Adrenal gland (tissue), 12 donors: ENCODE measurements around the gene PLA2G2F. TPM values are rescaled to one million over a fixed set of nuclear protein-coding genes. Genes with fewer than 3 reads are reported as not detected.

Source experiments
- DNase-seq, 7 donors: peaks; one replicate each; pipeline ENCODE4 v3.0.0-alpha.2; 2019 to 2020
- H3K27ac ChIP-seq, 5 donors: fragments of 200-600 bp; sonication (generic) in 4 of 5; 1 replicate in 3 of 5; 2 replicates in 2 of 5; pipeline versions ENCODE4 v1.5.1 to v1.8.0; 2016 to 2020; ENCODE audit warnings: mild to moderate bottlenecking in 1 of 5
- H3K27me3 ChIP-seq: fragments of 200-600 bp; 2 replicates; pipeline ENCODE4 v1.8.0; 2021
- H3K36me3 ChIP-seq, 2 donors: fragments of 200-600 bp; replicated peaks in 1 of 2; 1 replicate in 1 of 2; 2 replicates in 1 of 2; pipeline versions ENCODE4 v1.5.1 to v1.8.0; 2018 to 2022
- H3K4me1 ChIP-seq, 2 donors: fragments of 200-600 bp; replicated peaks in 1 of 2; 1 replicate in 1 of 2; 2 replicates in 1 of 2; pipeline versions ENCODE4 v1.5.1 to v1.8.0; 2018 to 2021
- H3K4me3 ChIP-seq, 4 donors: fragments of 200-600 bp; sonication (generic) in 3 of 4; one replicate each; pipeline ENCODE4 v1.5.1; 2016 to 2018
- H3K9me3 ChIP-seq, 3 donors: fragments of 200-600 bp; sonication (generic) in 1 of 3; replicated peaks in 1 of 3; 1 replicate in 2 of 3; 2 replicates in 1 of 3; pipeline versions ENCODE4 v1.5.1 to v1.8.0; 2016 to 2021
- CTCF ChIP-seq, 6 experiments: fragments of 450-650 bp in 4 of 6; fragments of 200-600 bp in 2 of 6; sonication (generic) in 1 of 6; IDR thresholded peaks; 1 replicate in 5 of 6; 2 replicates in 1 of 6; pipeline versions ENCODE4 v1.5.1 to v1.8.0; 2016 to 2021; ENCODE audit warnings: antibody characterized with exemption in 6 of 6, mild to moderate bottlenecking in 2 of 6, moderate library complexity in 1 of 6
- POLR2A ChIP-seq, 2 donors: fragments of 450-650 bp; IDR thresholded peaks; one replicate each; pipeline ENCODE4 v1.6.1; 2017; ENCODE audit warnings: antibody characterized with exemption in 2 of 2, mild to moderate bottlenecking in 2 of 2, moderate library complexity in 1 of 2
- WGBS, 4 donors: extraction: QIAGEN DNeasy Blood & Tissue Kit in 2 of 4; methylation state at CpG; one replicate each; pipeline versions ENCODE4 v1.1.5 to v1.1.7; 2013 to 2017; 5-methylcytosine and 5-hydroxymethylcytosine counted together
- intact Hi-C, 2 donors: fragments of 100-400 bp; cut with DNase I; formaldehyde crosslinking; loops; one replicate each; pipeline versions ENCODE4 v1.14.1 to v1.15.0; 2022 to 2023
- polyA plus RNA-seq, 3 donors: library from polyadenylated mRNA; stranded (reverse); fragments of 200-250 nt in 2 of 3; fragments of 350-450 nt in 1 of 3; fragmentation: Illumina TruSeq in 1 of 3; extraction: RNeasy Lipid Tissue Mini Kit (QIAGEN cat#74804) in 1 of 3; gene quantifications; one replicate each; pipeline ENCODE4 v1.2.3, GENCODE V29; 2013 to 2014
- total RNA-seq, 9 donors: library from RNA; depleted of rRNA in 4 of 9; stranded (reverse); fragments of >200 nt in 4 of 9; fragments of 120-200 nt in 1 of 9; fragmentation: NEBNext Ultra II Directional in 1 of 9; extraction: Animal tissue kit (Norgen Biotek cat#: 25700) in 1 of 9; gene quantifications; one replicate each; pipeline versions ENCODE4 v1.1.0 to v1.2.4, GENCODE V29; 2013 to 2023
- donor health status: healthy with polysubstance abuse.
- donor health status: Bipolar disorder and iron deficiency.
- donor health status: DM: yes; HTN: yes; CAD: no.
- donor health status: DM: no; HTN: no; CAD: no.
- donor health status: DM: no; HTN: no; CAD: no.
- donor health status: DM: yes; HTN: yes; CAD: no.

The PLA2G2F gene
- total and polyA plus RNA-seq, 12 donors: 0.08 TPM; not detected in 11

GRCh38 chr1:20120796-20121195 lies 18.3 kb upstream of the PLA2G2F start:
- H3K9me3 ChIP-seq: no peaks in the 10 kb centered on the region
- H3K27ac ChIP-seq: no peak overlapping the region
- peaks cover 3% of the 10 kb centered on the region for H3K27me3 ChIP-seq
- intact Hi-C loops: no loop called here
- DNase-seq: no peak
- WGBS, 4 donors: 87 to 96% (median 92%) methylated on average over 4 of the region's 4 CpGs
- no peak overlapping the region for H3K4me3 ChIP-seq
- TF ChIP-seq CTCF (IDR thresholded peaks at IDR 0.05) (no peak), POLR2A (IDR thresholded peaks at IDR 0.05) (no peak)
- H3K4me1 ChIP-seq: peaks cover 0 to 3% of the 10 kb centered on the region in 2 donors
- no peaks in the 10 kb centered on the region for H3K36me3 ChIP-seq

GRCh38 chr1:20123722-20124455 lies 15.2 kb upstream of the PLA2G2F start:
- DNase-seq: no peak
- no peaks in the 10 kb centered on the region for H3K36me3 ChIP-seq
- intact Hi-C loops: no loop called here
- WGBS, 4 donors: 55 to 61% (median 58%) methylated on average over 10 of the region's 10 CpGs
- no peak overlapping the region for H3K27ac ChIP-seq
- H3K27me3 ChIP-seq: peaks cover 3% of the 10 kb centered on the region
- no peak overlapping the region for H3K4me3 ChIP-seq
- H3K4me1 ChIP-seq: peaks cover 0 to 3% of the 10 kb centered on the region in 2 donors
- TF ChIP-seq POLR2A (IDR thresholded peaks at IDR 0.05) (no peak), CTCF (IDR thresholded peaks at IDR 0.05) (no peak)
- no peaks in the 10 kb centered on the region for H3K9me3 ChIP-seq

- DNase-seq: peak; percentile 61 to 84 (median 80)
- Histone ChIP-seq H3K9me3 (no peaks in the 10 kb centered on the region), H3K27me3 (peaks cover 3% of the 10 kb centered on the region), H3K36me3 (no peaks in the 10 kb centered on the region), H3K4me1 (peaks cover 0 to 3% of the 10 kb centered on the region in 2 donors), H3K27ac (no peak overlapping the region), H3K4me3 (no peak overlapping the region)
- WGBS, 4 donors: 40 to 68% (median 49%) methylated on average over 5 to 7 of the region's 7 CpGs
- intact Hi-C loops: no loop called here
- no peak for TF ChIP-seq POLR2A (IDR thresholded peaks at IDR 0.05)
- no peak for TF ChIP-seq CTCF (IDR thresholded peaks at IDR 0.05)
Measured at GRCh38 chr1:20124456-20125057, 14.6 kb upstream of the PLA2G2F start.

- no peak for DNase-seq
- Histone ChIP-seq H3K36me3 (no peaks in the 10 kb centered on the region), H3K4me3 (no peak overlapping the region), H3K9me3 (no peaks in the 10 kb centered on the region), H3K4me1 (peaks cover 0 to 3% of the 10 kb centered on the region in 2 donors), H3K27me3 (peaks cover 3% of the 10 kb centered on the region), H3K27ac (no peak overlapping the region)
- TF ChIP-seq CTCF (IDR thresholded peaks at IDR 0.05): no peak
- no peak for TF ChIP-seq POLR2A (IDR thresholded peaks at IDR 0.05)
- intact Hi-C loops: no loop called here
- 76 to 83% (median 79%) methylated on average over 10 of the region's 10 CpGs for WGBS, 4 donors
Measured at GRCh38 chr1:20125100-20125499, 14.0 kb upstream of the PLA2G2F start.
